ENCODE data around the gene TARM1. TPM values are rescaled to one million over a fixed set of nuclear protein-coding genes. Genes with fewer than 3 reads are reported as not detected.

The TARM1 gene
- total and polyA plus RNA-seq, 2 experiments from 2014 or later = not detected

DNA sequence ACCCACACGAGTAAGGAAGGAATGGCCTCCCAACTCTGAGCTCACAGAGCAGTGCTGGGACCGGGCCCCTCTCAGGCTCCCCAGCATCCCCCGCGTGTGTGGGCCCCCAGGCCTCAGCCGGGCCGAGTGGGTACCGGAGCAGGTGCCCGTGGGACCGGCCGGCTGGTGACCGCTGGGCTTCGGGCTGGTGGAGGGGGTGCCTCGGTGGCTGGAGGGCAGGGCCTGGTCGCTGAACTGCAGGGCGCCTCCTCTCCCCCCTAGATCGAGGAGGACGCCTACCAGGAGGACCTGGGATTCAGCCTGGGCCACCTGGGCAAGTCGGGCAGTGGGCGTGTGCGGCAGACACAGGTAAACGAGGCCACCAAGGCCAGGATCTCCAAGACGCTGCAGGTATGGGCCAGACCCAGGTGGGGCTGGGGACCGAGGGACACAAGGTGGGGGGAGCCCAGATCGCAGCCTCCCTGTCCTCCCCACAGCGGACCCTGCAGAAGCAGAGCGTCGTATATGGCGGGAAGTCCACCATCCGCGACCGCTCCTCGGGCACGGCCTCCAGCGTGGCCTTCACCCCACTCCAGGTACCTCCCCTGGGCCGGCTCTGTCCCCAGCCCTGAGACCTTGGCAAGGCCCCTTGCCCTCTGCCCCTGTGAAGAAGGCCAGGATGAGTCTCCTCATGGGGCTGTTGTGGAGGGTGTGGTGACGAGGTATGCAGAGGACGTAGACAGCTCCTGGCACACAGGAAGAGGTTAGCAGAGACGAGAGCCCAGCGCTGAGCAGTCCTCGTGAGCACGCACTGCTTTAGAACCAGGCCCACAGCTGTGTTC, 47.8 kb upstream of the TARM1 start:
- no peak overlapping the region for H3K27ac Mint-ChIP-seq

More for the DNA sequence above, 47.8 kb upstream of the TARM1 start:
- H3K4me1 Mint-ChIP-seq = no peaks in the 10 kb centered on the region
- H3K36me3 ChIP-seq (ENCODE audit: insufficient read depth) = peaks cover 7% of the 10 kb centered on the region; the same call in 1 of the 2 replicates
- no peaks in the 10 kb centered on the region for H3K4me1 ChIP-seq (ENCODE audit: insufficient read depth)
- H3K4me2 ChIP-seq = no peak overlapping the region
- no peak overlapping the region for H2AFZ ChIP-seq
- no peaks in the 10 kb centered on the region for H3K79me2 ChIP-seq (replicated peaks; ENCODE audit: insufficient read depth)
- no peaks in the 10 kb centered on the region; the same call in 1 of the 2 replicates for H4K20me1 ChIP-seq (replicated peaks; ENCODE audit: insufficient read depth)
- no peak overlapping the region for H3K27ac ChIP-seq (ENCODE audit: low read depth)
- 0 out of 2 replicates have a peak, but pooled peaks cover 4% of the 10 kb centered on the region for H3F3A ChIP-seq (replicated peaks; ENCODE audit: low read depth)
- no peaks in the 10 kb centered on the region for H3K27me3 ChIP-seq (ENCODE audit: insufficient read depth)
- TF ChIP-seq, protein P1, sequence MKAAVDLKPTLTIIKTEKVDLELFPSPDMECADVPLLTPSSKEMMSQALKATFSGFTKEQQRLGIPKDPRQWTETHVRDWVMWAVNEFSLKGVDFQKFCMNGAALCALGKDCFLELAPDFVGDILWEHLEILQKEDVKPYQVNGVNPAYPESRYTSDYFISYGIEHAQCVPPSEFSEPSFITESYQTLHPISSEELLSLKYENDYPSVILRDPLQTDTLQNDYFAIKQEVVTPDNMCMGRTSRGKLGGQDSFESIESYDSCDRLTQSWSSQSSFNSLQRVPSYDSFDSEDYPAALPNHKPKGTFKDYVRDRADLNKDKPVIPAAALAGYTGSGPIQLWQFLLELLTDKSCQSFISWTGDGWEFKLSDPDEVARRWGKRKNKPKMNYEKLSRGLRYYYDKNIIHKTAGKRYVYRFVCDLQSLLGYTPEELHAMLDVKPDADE (IDR thresholded peaks at IDR 0.05) = no peak
- TF ChIP-seq, protein P2, sequence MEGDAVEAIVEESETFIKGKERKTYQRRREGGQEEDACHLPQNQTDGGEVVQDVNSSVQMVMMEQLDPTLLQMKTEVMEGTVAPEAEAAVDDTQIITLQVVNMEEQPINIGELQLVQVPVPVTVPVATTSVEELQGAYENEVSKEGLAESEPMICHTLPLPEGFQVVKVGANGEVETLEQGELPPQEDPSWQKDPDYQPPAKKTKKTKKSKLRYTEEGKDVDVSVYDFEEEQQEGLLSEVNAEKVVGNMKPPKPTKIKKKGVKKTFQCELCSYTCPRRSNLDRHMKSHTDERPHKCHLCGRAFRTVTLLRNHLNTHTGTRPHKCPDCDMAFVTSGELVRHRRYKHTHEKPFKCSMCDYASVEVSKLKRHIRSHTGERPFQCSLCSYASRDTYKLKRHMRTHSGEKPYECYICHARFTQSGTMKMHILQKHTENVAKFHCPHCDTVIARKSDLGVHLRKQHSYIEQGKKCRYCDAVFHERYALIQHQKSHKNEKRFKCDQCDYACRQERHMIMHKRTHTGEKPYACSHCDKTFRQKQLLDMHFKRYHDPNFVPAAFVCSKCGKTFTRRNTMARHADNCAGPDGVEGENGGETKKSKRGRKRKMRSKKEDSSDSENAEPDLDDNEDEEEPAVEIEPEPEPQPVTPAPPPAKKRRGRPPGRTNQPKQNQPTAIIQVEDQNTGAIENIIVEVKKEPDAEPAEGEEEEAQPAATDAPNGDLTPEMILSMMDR (conservative IDR thresholded peaks at IDR 0.05; ENCODE audit: low read depth in 2 of 2) = no peak
- TF ChIP-seq NANOG (IDR thresholded peaks at IDR 0.05; ENCODE audit: borderline replicate concordance) = no peak
- TF ChIP-seq, protein P3, sequence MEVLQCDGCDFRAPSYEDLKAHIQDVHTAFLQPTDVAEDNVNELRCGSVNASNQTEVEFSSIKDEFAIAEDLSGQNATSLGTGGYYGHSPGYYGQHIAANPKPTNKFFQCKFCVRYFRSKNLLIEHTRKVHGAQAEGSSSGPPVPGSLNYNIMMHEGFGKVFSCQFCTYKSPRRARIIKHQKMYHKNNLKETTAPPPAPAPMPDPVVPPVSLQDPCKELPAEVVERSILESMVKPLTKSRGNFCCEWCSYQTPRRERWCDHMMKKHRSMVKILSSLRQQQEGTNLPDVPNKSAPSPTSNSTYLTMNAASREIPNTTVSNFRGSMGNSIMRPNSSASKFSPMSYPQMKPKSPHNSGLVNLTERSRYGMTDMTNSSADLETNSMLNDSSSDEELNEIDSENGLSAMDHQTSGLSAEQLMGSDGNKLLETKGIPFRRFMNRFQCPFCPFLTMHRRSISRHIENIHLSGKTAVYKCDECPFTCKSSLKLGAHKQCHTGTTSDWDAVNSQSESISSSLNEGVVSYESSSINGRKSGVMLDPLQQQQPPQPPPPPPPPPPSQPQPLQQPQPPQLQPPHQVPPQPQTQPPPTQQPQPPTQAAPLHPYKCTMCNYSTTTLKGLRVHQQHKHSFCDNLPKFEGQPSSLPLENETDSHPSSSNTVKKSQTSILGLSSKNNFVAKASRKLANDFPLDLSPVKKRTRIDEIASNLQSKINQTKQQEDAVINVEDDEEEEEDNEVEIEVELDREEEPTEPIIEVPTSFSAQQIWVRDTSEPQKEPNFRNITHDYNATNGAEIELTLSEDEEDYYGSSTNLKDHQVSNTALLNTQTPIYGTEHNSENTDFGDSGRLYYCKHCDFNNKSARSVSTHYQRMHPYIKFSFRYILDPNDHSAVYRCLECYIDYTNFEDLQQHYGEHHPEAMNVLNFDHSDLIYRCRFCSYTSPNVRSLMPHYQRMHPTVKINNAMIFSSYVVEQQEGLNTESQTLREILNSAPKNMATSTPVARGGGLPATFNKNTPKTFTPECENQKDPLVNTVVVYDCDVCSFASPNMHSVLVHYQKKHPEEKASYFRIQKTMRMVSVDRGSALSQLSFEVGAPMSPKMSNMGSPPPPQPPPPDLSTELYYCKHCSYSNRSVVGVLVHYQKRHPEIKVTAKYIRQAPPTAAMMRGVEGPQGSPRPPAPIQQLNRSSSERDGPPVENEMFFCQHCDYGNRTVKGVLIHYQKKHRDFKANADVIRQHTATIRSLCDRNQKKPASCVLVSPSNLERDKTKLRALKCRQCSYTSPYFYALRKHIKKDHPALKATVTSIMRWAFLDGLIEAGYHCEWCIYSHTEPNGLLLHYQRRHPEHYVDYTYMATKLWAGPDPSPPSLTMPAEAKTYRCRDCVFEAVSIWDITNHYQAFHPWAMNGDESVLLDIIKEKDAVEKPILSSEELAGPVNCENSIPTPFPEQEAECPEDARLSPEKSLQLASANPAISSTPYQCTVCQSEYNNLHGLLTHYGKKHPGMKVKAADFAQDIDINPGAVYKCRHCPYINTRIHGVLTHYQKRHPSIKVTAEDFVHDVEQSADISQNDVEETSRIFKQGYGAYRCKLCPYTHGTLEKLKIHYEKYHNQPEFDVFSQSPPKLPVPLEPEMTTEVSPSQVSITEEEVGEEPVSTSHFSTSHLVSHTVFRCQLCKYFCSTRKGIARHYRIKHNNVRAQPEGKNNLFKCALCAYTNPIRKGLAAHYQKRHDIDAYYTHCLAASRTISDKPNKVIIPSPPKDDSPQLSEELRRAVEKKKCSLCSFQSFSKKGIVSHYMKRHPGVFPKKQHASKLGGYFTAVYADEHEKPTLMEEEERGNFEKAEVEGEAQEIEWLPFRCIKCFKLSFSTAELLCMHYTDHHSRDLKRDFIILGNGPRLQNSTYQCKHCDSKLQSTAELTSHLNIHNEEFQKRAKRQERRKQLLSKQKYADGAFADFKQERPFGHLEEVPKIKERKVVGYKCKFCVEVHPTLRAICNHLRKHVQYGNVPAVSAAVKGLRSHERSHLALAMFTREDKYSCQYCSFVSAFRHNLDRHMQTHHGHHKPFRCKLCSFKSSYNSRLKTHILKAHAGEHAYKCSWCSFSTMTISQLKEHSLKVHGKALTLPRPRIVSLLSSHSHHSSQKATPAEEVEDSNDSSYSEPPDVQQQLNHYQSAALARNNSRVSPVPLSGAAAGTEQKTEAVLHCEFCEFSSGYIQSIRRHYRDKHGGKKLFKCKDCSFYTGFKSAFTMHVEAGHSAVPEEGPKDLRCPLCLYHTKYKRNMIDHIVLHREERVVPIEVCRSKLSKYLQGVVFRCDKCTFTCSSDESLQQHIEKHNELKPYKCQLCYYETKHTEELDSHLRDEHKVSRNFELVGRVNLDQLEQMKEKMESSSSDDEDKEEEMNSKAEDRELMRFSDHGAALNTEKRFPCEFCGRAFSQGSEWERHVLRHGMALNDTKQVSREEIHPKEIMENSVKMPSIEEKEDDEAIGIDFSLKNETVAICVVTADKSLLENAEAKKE (CRISPR knock-in tag; IDR thresholded peaks at IDR 0.05) = no peak
- no peak for TF ChIP-seq EZH2phosphoT487 (IDR thresholded peaks at IDR 0.05; ENCODE audit: unreplicated experiment)
- TF ChIP-seq CREB1 (CRISPR knock-in tag; IDR thresholded peaks at IDR 0.05; ENCODE audit: low read depth) = no peak
- TF ChIP-seq JUNB (IDR thresholded peaks at IDR 0.05; ENCODE audit: unreplicated experiment) = no peak
- no peak for TF ChIP-seq POLR2AphosphoS5 (IDR thresholded peaks at IDR 0.05; ENCODE audit: low read depth)
- no peak for TF ChIP-seq EZH2 (IDR thresholded peaks at IDR 0.05; ENCODE audit: low read depth, unreplicated experiment)
- no peak for TF ChIP-seq ZNF114 (CRISPR knock-in tag; IDR thresholded peaks at IDR 0.05)
- no peak for TF ChIP-seq ZNF331 (CRISPR knock-in tag; IDR thresholded peaks at IDR 0.05; ENCODE audit: low read depth)
- H3K27me3 Mint-ChIP-seq (ENCODE audit: insufficient read depth, low read depth, poor library complexity) = peaks cover 12% of the 10 kb centered on the region
- no peaks in the 10 kb centered on the region for H3K9me2 ChIP-seq (ENCODE audit: insufficient read depth)
- no peak overlapping the region for H3K4me3 ChIP-seq
- no peak for DNase-seq (ENCODE audit: low spot score)
- H3K36me3 Mint-ChIP-seq (ENCODE audit: low read depth) = peaks cover 48% of the 10 kb centered on the region
- no peak for ATAC-seq
- H3K9me3 Mint-ChIP-seq = no peaks in the 10 kb centered on the region
- no peak overlapping the region for H3K4me3 Mint-ChIP-seq

All from GM23338 (cell line).